OCI-LY1 (cell line): ENCODE measurements around the gene CLIP2.

Source experiments
- H2AFZ ChIP-seq: fragments of 200-600 bp; sonication (generic), shearing (Covaris generic); 2 replicates; pipeline ENCODE4 v1.6.0; 2014; ENCODE audit warnings: antibody characterized with exemption, mild to moderate bottlenecking, low read length
- H3F3A ChIP-seq: fragments of 200-600 bp; sonication (generic), shearing (Covaris generic); 2 replicates; pipeline ENCODE4 v1.6.0; 2014; ENCODE audit warnings: mild to moderate bottlenecking, antibody characterized with exemption, low read length, moderate library complexity; ENCODE audit not compliant: insufficient read depth
- H3K27ac ChIP-seq: fragments of 200-600 bp; sonication (generic); 2 replicates; pipeline ENCODE4 v1.5.1; 2014; ENCODE audit warnings: low read length, mixed run types, mild to moderate bottlenecking, low read depth; ENCODE audit not compliant: poor library complexity, severe bottlenecking
- H3K27me3 ChIP-seq: fragments of 200-600 bp; sonication (generic); 2 replicates; pipeline ENCODE4 v1.6.0; 2014; ENCODE audit warnings: antibody characterized with exemption, mild to moderate bottlenecking, low read length, moderate library complexity; ENCODE audit not compliant: insufficient read depth
- H3K36me3 ChIP-seq: fragments of 200-600 bp; sonication (generic); 2 replicates; pipeline ENCODE4 v1.6.1; 2014; ENCODE audit warnings: mild to moderate bottlenecking, antibody characterized with exemption, low read length, moderate library complexity, mixed read lengths; ENCODE audit not compliant: insufficient read depth
- H3K4me1 ChIP-seq: fragments of 200-600 bp; sonication (generic); 2 replicates; pipeline ENCODE4 v1.5.1; 2014; ENCODE audit warnings: mild to moderate bottlenecking, low read length, moderate library complexity; ENCODE audit not compliant: insufficient read depth, severe bottlenecking
- H3K4me2 ChIP-seq: fragments of 200-600 bp; sonication (generic), shearing (Covaris generic); 2 replicates; pipeline ENCODE4 v1.6.1; 2014; ENCODE audit warnings: low read length
- H3K4me3 ChIP-seq: fragments of 200-600 bp; sonication (generic); 2 replicates; pipeline ENCODE4 v1.5.1; 2014; ENCODE audit warnings: low read length, low read depth, mild to moderate bottlenecking, mixed read lengths; ENCODE audit not compliant: poor library complexity, severe bottlenecking
- H3K79me2 ChIP-seq: fragments of 200-600 bp; shearing (Covaris generic); 2 replicates; pipeline ENCODE4 v1.6.1; 2016; ENCODE audit warnings: mixed run types, low read length, mixed read lengths; ENCODE audit not compliant: insufficient read depth
- H3K9ac ChIP-seq: fragments of 200-600 bp; sonication (generic), shearing (Covaris generic); 2 replicates; pipeline ENCODE4 v1.6.1; 2014; ENCODE audit warnings: mild to moderate bottlenecking, low read length, mixed read lengths
- H3K9me2 ChIP-seq: fragments of 200-600 bp; sonication (generic), shearing (Covaris generic); 2 replicates; pipeline ENCODE4 v1.6.1; 2014; ENCODE audit warnings: low read depth, mild to moderate bottlenecking, low read length, mixed read lengths
- H3K9me3 ChIP-seq: fragments of 200-600 bp; shearing (Covaris generic); 2 replicates; pipeline ENCODE4 v1.6.1; 2014; ENCODE audit warnings: low read length, mixed read lengths
- H4K20me1 ChIP-seq: fragments of 200-600 bp; sonication (generic), shearing (Covaris generic); 2 replicates; pipeline ENCODE4 v1.6.0; 2016; ENCODE audit warnings: mild to moderate bottlenecking, low read length; ENCODE audit not compliant: insufficient read depth
- EZH2 ChIP-seq: fragments of 200-600 bp; sonication (generic), shearing (Covaris generic); IDR thresholded peaks from 2 replicates; pipeline ENCODE4 v1.8.0; 2017; ENCODE audit warnings: borderline replicate concordance, mixed run types, mild to moderate bottlenecking, antibody characterized with exemption, low read length, moderate library complexity, mixed read lengths
- TF ChIP-seq, protein P1 (sequence below): fragments of 200-600 bp; sonication (generic), shearing (Covaris generic); IDR thresholded peaks from 2 replicates; pipeline ENCODE4 v1.5.1; 2017; ENCODE audit warnings: mild to moderate bottlenecking, antibody characterized with exemption, low read length, moderate library complexity, mixed read lengths

CLIP2 gene

GRCh38 chr7:74253331-74253730, 35.9 kb upstream of the CLIP2 start:
- H3K36me3 ChIP-seq: peaks cover 35% of the 10 kb centered on the region
- TF ChIP-seq EZH2: no peak
- TF ChIP-seq, protein P1, sequence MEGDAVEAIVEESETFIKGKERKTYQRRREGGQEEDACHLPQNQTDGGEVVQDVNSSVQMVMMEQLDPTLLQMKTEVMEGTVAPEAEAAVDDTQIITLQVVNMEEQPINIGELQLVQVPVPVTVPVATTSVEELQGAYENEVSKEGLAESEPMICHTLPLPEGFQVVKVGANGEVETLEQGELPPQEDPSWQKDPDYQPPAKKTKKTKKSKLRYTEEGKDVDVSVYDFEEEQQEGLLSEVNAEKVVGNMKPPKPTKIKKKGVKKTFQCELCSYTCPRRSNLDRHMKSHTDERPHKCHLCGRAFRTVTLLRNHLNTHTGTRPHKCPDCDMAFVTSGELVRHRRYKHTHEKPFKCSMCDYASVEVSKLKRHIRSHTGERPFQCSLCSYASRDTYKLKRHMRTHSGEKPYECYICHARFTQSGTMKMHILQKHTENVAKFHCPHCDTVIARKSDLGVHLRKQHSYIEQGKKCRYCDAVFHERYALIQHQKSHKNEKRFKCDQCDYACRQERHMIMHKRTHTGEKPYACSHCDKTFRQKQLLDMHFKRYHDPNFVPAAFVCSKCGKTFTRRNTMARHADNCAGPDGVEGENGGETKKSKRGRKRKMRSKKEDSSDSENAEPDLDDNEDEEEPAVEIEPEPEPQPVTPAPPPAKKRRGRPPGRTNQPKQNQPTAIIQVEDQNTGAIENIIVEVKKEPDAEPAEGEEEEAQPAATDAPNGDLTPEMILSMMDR: no peak
- H3K27me3 ChIP-seq: no peaks in the 10 kb centered on the region
- H3K9ac ChIP-seq: peak overlapping the region; percentile 91
- peak overlapping the region; percentile 47 for H3K27ac ChIP-seq
- no peaks in the 10 kb centered on the region for H3K9me3 ChIP-seq
- no peaks in the 10 kb centered on the region for H3F3A ChIP-seq
- no peak overlapping the region for H2AFZ ChIP-seq
- H3K4me1 ChIP-seq: peaks cover 29% of the 10 kb centered on the region
- no peaks in the 10 kb centered on the region for H4K20me1 ChIP-seq
- peak overlapping the region; percentile 83 for H3K4me3 ChIP-seq
- H3K79me2 ChIP-seq: peaks cover 14% of the 10 kb centered on the region
- H3K4me2 ChIP-seq: peak overlapping the region; percentile 73
- H3K9me2 ChIP-seq: no peaks in the 10 kb centered on the region

- Histone ChIP-seq H2AFZ (no peak overlapping the region; the same call in 1 of the 2 replicates), H3K9ac (peak overlapping the region; percentile 91), H3K27ac (peak overlapping the region; percentile 47), H3K36me3 (peaks cover 30% of the 10 kb centered on the region), H3F3A (no peaks in the 10 kb centered on the region), H3K27me3 (no peaks in the 10 kb centered on the region), H4K20me1 (no peaks in the 10 kb centered on the region), H3K4me2 (peak overlapping the region; percentile 73), H3K9me3 (no peaks in the 10 kb centered on the region), H3K79me2 (peaks cover 14% of the 10 kb centered on the region), H3K9me2 (no peaks in the 10 kb centered on the region), H3K4me1 (peaks cover 31% of the 10 kb centered on the region), H3K4me3 (peak overlapping the region; percentile 83)
- no peak for TF ChIP-seq EZH2
- TF ChIP-seq, protein P1: no peak
Measured at GRCh38 chr7:74253835-74254128, 35.4 kb upstream of the CLIP2 start.

DNA sequence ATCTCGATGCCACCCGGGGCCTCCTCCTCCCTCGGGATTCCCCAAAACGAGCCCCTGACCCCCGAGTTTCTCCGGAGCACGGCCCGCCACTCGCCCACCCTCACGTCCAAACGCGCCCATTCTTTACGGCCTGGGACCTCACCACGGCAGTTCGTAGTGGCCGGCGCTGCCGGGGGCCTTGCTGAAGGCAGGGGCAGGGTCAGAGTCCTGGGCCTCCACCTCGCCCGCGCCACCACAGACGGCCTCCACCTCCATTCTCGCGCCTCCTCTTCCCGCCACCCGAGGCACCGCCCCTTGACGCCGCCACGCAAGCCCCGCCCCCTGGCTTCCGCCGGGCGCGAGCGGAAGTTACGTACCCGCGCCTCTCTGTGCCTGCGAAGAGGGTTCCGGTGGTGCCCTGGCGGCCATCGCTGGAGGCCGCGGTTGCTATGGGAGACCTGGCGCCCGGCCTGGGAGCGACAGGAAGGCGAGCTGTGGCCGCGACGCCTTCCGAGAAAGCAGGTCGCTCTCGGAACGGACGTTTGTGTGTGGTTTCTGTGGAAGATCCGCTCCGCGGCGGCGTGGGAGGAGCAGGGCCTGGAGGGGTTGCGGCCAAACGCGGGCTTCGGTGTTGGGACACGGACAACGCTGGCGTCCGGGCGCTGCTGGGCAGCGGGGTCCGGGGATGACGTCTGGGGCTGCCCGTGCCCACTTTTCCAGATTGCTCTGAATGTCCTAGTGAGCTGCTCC, 34.9 kb upstream of the CLIP2 start, which contains the start of gene RFC2:
RFC2 (minus strand) TSS at position 271 of the 729 bp plus-strand sequence; CDS start at position 255, 16 bp downstream.
- H2AFZ ChIP-seq: peak within 1 kb of the TSS; percentile 10; the same call in 1 of the 2 replicates
- H3K4me3 ChIP-seq: peak within 1 kb of the TSS; percentile 83
- peaks cover 31% of the 10 kb centered on the region for H3K4me1 ChIP-seq
- peaks cover 25% of the 10 kb centered on the region for H3K36me3 ChIP-seq
- H3K4me2 ChIP-seq: peak within 1 kb of the TSS; percentile 83
- H4K20me1 ChIP-seq: no peaks in the 10 kb centered on the region
- no peaks in the 10 kb centered on the region for H3F3A ChIP-seq
- H3K27me3 ChIP-seq: no peaks in the 10 kb centered on the region
- no peaks in the 10 kb centered on the region for H3K9me3 ChIP-seq
- H3K27ac ChIP-seq: peak within 1 kb of the TSS; percentile 47
- H3K9me2 ChIP-seq: no peaks in the 10 kb centered on the region
- no peak for TF ChIP-seq EZH2
- TF ChIP-seq, protein P1: no peak
- peak within 1 kb of the TSS; percentile 91 for H3K9ac ChIP-seq
- H3K79me2 ChIP-seq: peaks cover 14% of the 10 kb centered on the region
